ENCODE data around the gene STK35. TPM values are rescaled to one million over a fixed set of nuclear protein-coding genes. Genes with fewer than 3 reads are reported as not detected.

STK35 gene
- total RNA-seq, 4 donors from 2014 or later = 10.2 to 28.0 (median 17.5) TPM

DNA sequence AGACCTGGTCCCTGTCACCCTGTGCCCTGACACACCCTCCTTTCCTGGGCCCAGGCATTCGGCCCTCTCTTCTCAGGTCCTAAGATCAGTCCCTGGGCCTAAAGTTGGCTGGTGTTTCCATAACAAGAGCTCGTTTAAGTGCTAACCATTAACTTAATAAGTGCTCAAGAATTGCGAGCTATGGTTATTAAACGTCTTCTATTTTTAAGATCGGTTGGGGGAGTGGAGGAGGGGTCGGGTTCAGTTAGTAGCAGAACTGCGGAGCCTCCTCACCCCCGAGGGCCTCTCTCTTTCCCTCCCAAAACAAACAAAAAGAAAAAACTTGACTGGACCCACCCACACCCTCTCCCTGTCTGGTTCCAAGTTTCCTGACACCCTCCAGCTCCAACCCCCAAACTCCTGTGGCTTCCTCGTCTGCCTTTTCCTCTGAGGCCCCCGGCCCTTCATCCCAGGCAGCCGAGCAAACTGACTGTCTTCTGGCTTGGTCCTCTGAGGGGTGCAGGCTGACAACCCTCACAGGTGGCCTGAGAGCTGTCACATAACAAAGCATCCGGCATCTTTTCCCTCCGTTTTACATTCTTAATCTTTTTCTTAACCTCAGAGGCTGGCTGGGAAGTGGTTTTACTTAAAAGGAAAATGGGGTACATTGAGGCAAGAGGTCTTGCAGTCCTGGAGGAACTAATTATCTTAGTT is 2.0 kb downstream of the STK35 start:
- intact Hi-C loops (cut with DNase I; ENCODE audit: low total_unique reads) = no loop called here
- Histone ChIP-seq H3K27me3 (no peaks in the 10 kb centered on the region), H3K36me3 (no peaks in the 10 kb centered on the region), H3K27ac (peak overlapping the region; percentile 96 to 99), H3K4me1 (peaks cover 0 to 26% of the 10 kb centered on the region in 2 donors), H3K4me3 (peak overlapping the region; percentile 77 to 88), H3K9me3 (no peaks in the 10 kb centered on the region)
- no peak for DNase-seq
- TF ChIP-seq, protein P1, sequence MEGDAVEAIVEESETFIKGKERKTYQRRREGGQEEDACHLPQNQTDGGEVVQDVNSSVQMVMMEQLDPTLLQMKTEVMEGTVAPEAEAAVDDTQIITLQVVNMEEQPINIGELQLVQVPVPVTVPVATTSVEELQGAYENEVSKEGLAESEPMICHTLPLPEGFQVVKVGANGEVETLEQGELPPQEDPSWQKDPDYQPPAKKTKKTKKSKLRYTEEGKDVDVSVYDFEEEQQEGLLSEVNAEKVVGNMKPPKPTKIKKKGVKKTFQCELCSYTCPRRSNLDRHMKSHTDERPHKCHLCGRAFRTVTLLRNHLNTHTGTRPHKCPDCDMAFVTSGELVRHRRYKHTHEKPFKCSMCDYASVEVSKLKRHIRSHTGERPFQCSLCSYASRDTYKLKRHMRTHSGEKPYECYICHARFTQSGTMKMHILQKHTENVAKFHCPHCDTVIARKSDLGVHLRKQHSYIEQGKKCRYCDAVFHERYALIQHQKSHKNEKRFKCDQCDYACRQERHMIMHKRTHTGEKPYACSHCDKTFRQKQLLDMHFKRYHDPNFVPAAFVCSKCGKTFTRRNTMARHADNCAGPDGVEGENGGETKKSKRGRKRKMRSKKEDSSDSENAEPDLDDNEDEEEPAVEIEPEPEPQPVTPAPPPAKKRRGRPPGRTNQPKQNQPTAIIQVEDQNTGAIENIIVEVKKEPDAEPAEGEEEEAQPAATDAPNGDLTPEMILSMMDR (IDR thresholded peaks at IDR 0.05) = no peak
- no peak for TF ChIP-seq POLR2A (IDR thresholded peaks at IDR 0.05)

DNA sequence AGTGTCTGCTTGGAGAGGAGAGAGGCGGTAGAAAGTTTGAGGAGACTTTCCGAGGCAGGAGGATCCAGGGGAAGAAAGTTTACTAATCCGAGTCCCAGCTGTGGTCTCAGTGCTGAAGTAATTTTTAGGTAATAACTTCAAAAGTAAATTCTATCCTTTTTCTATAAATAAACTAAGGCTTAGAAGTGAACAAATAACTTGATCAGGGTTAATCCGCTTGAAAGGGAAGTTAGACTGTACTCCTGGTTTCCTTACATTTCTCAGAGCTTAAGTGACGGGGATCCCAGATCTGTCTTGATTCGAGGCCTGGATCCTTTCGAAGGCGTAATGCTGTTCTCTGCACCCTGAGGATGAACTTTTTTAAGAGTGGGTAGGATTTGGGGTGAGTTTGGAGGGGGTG is 2.6 kb downstream of the STK35 start:
- Histone ChIP-seq H3K4me3 (peak overlapping the region; percentile 77 to 88), H3K4me1 (peaks cover 3 to 29% of the 10 kb centered on the region in 2 donors), H3K27ac (peak overlapping the region in 1 of 2 donors; percentile 96), H3K36me3 (no peaks in the 10 kb centered on the region), H3K27me3 (no peaks in the 10 kb centered on the region), H3K9me3 (no peaks in the 10 kb centered on the region)
- TF ChIP-seq POLR2A (IDR thresholded peaks at IDR 0.05) = no peak
- TF ChIP-seq, protein P1 (IDR thresholded peaks at IDR 0.05) = no peak
- intact Hi-C loops (cut with DNase I; ENCODE audit: low total_unique reads) = no loop called here
- no peak for DNase-seq

DNA sequence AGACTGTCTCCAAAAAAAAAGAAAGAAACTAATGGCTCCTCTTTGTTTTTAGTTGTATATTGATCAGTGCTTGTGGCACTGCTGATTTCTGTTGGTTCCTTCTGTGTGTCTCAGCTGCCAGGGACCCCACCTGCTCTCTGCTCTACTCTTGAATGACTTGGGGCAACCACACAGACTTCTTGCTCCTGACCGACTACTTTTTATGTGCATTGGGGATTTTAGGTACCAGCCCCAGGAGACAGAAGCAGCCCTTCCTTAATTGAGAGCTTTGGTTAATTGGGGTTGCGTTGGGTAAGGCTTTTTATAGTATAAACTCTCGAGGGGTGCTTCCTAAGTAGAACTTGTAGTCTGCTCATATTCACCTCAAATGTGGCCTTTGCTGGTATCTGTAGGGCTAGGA is 6.9 kb downstream of the STK35 start:
- Histone ChIP-seq H3K9me3 (no peaks in the 10 kb centered on the region), H3K27ac (peak overlapping the region in 1 of 2 donors; percentile 65), H3K4me1 (peaks cover 11 to 36% of the 10 kb centered on the region in 2 donors), H3K36me3 (no peaks in the 10 kb centered on the region), H3K27me3 (no peaks in the 10 kb centered on the region), H3K4me3 (no peak overlapping the region)
- DNase-seq = no peak
- TF ChIP-seq POLR2A (IDR thresholded peaks at IDR 0.05) = no peak
- TF ChIP-seq, protein P1 (IDR thresholded peaks at IDR 0.05) = no peak
- intact Hi-C loops (cut with DNase I; ENCODE audit: low total_unique reads) = no loop called here

DNA sequence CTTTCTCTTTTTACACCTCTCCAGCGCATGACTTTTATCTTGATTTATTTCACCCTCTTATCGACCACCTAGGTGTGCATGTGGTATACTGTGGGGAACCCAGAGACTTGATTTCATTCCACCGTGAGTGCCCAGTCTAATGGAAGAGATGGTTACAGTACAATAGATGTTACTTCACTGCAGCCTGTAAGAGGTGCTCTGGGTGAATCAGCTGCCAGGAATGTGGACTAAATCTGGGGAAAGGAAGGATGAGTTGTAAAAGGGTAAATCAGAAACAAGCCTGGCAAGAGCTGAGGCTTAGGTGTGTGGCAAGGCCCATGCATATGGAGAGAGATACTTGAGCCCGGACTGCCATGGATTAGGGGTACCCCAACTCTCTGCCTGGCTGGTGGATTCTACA is 7.4 kb downstream of the STK35 start:
- peak overlapping the region; percentile 53 to 65 for H3K27ac ChIP-seq
- H3K36me3 ChIP-seq = no peaks in the 10 kb centered on the region
- intact Hi-C loops (cut with DNase I; ENCODE audit: low total_unique reads) = no loop called here
- no peaks in the 10 kb centered on the region for H3K9me3 ChIP-seq
- peak in 1 of 2 donors; percentile 44 for DNase-seq
- no peak for TF ChIP-seq POLR2A (IDR thresholded peaks at IDR 0.05)
- TF ChIP-seq, protein P1 (IDR thresholded peaks at IDR 0.05) = no peak
- H3K27me3 ChIP-seq = no peaks in the 10 kb centered on the region
- no peak overlapping the region for H3K4me3 ChIP-seq
- peaks cover 11 to 36% of the 10 kb centered on the region in 2 donors for H3K4me1 ChIP-seq

DNA sequence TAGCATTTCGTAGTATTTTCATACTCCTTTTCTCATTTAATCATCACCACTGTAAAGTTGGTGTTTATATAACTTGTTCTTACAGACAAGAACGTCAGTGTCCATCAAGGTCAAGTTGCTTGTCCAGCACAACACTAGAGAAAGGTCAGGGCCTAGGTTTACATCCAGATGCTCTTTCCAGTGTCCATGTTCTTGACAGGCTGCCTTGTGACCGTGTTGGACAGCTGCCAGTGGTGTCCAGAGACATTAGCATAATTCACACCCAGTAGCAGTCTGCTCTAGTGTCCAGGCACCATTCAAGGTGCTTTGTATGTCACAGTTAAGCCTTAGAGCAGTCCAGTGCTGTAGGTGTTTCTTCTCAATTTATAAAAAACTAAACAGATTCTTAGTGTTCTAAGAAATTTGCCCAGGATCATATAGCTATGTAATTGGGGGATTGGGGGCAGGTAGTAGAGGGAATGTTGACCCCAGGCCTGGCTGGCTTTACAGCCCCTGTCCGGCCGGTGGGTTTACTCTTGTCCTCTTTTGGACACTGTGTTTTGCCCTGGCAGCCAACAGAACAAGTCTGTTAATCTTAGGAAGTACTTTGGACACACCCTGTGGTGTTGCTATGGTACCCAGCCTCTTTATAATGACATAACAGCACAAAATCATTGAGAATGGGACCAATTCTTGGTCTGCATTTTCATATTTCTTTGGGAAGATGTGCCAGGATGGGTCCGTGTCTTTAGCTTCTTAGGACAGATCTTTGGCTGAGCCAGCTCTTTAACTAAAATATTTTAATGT is 8.0 kb downstream of the STK35 start:
- H3K4me1 ChIP-seq = peaks cover 17 to 34% of the 10 kb centered on the region in 2 donors
- H3K27me3 ChIP-seq = no peaks in the 10 kb centered on the region
- peak in 1 of 2 donors; percentile 32 for DNase-seq
- H3K27ac ChIP-seq = peak overlapping the region; percentile 53 to 65
- intact Hi-C loops (cut with DNase I; ENCODE audit: low total_unique reads) = no loop called here
- no peak for TF ChIP-seq POLR2A (IDR thresholded peaks at IDR 0.05)
- TF ChIP-seq, protein P1 (IDR thresholded peaks at IDR 0.05) = no peak
- no peak overlapping the region for H3K4me3 ChIP-seq
- no peaks in the 10 kb centered on the region for H3K36me3 ChIP-seq
- no peaks in the 10 kb centered on the region for H3K9me3 ChIP-seq

Data from uterus (tissue), 4 donors.